ENCODE data around the gene PARD3B. TPM values are rescaled to one million over a fixed set of nuclear protein-coding genes. Genes with fewer than 3 reads are reported as not detected.

Gene PARD3B
- total and polyA plus RNA-seq, 7 donors, result 3.2 to 64.0 (median 42.5) TPM

DNA sequence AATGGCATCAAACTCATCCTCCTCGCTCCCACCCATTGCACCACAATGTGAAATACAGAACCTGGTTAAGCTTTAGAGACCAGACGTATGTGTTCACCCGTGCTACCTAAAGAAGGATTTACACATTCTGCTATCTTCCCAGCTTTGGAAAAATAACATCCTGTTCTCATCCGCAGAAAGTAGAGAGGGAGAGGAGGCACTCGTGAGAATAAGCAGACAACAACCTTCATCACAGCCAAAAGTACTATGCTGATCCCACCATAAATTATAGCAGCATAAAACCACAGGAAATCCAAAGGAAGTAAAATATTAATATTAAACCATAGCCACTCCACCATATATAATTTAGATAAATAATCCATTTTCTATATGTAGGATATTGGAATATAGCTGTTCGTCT, 1025.4 kb downstream of the PARD3B start:
- TF ChIP-seq POLR2A (IDR thresholded peaks at IDR 0.05), result no peak
- TF ChIP-seq, protein P1, sequence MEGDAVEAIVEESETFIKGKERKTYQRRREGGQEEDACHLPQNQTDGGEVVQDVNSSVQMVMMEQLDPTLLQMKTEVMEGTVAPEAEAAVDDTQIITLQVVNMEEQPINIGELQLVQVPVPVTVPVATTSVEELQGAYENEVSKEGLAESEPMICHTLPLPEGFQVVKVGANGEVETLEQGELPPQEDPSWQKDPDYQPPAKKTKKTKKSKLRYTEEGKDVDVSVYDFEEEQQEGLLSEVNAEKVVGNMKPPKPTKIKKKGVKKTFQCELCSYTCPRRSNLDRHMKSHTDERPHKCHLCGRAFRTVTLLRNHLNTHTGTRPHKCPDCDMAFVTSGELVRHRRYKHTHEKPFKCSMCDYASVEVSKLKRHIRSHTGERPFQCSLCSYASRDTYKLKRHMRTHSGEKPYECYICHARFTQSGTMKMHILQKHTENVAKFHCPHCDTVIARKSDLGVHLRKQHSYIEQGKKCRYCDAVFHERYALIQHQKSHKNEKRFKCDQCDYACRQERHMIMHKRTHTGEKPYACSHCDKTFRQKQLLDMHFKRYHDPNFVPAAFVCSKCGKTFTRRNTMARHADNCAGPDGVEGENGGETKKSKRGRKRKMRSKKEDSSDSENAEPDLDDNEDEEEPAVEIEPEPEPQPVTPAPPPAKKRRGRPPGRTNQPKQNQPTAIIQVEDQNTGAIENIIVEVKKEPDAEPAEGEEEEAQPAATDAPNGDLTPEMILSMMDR (IDR thresholded peaks at IDR 0.05), result no peak
- TF ChIP-seq EP300 (IDR thresholded peaks at IDR 0.05), result peak in 3 of 4 donors; percentile 17 to 61 (median 53)
- TF ChIP-seq POLR2AphosphoS5 (IDR thresholded peaks at IDR 0.05), result peak; percentile 88 to 93 (median 90)
- no peak overlapping the region for H3K4me3 ChIP-seq
- intact Hi-C loops (cut with DNase I), result no loop called here
- no peak for DNase-seq
- WGBS, 2 donors, result 86 to 95% methylated on average over 6 of the region's 6 CpGs
- H3K9me3 ChIP-seq, result no peaks in the 10 kb centered on the region
- H3K27me3 ChIP-seq, result no peaks in the 10 kb centered on the region
- H3K27ac ChIP-seq, result peak overlapping the region in 3 of 4 donors; percentile 42 to 78 (median 70)
- no peaks in the 10 kb centered on the region for H3K36me3 ChIP-seq
- H3K4me1 ChIP-seq, result peaks cover 0 to 34% (median 31%) of the 10 kb centered on the region in 4 donors

DNA sequence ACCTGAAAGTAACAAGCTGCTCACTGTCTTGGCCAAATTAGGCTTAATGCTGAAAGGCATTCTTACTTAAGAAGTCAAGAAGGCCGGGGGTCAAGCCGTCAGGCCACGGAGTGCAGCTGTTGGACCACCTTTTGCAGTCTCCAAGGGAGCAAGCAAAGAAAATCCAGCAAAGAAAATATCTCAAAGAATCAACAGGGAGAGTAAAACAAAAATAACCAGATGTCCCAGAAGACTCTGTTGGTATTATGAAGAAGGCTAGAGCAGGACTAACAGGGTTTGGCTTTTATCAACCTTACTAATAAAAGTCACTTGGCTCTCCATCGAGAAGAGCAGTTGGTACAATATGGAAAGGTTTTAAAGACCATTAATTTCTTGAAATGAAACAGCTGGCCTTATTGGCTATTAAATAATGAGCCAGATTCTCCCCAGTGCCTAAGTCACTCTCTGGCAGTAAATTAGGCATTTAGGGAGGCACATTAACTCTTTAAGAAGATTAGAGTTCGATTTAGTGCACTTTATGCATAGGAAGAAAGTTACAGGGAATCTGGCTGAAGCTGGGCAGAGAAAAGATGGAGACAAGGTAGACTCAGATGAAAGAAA, 1026.2 kb downstream of the PARD3B start:
- H3K4me1 ChIP-seq, result peaks cover 0 to 34% (median 29%) of the 10 kb centered on the region in 4 donors
- H3K36me3 ChIP-seq, result no peaks in the 10 kb centered on the region
- no peak overlapping the region for H3K4me3 ChIP-seq
- intact Hi-C loops (cut with DNase I), result no loop called here
- H3K9me3 ChIP-seq, result no peaks in the 10 kb centered on the region
- TF ChIP-seq, protein P1 (IDR thresholded peaks at IDR 0.05), result no peak
- TF ChIP-seq POLR2A (IDR thresholded peaks at IDR 0.05), result no peak
- peak; percentile 88 to 98 (median 92) for TF ChIP-seq POLR2AphosphoS5 (IDR thresholded peaks at IDR 0.05)
- peak; percentile 7 to 84 (median 52) for TF ChIP-seq EP300 (IDR thresholded peaks at IDR 0.05)
- peak overlapping the region in 3 of 4 donors; percentile 42 to 78 (median 70) for H3K27ac ChIP-seq
- DNase-seq, result no peak
- no peaks in the 10 kb centered on the region for H3K27me3 ChIP-seq
- 79 to 81% methylated on average over 5 of the region's 5 CpGs for whole genome bisulfite sequencing, 2 donors

DNA sequence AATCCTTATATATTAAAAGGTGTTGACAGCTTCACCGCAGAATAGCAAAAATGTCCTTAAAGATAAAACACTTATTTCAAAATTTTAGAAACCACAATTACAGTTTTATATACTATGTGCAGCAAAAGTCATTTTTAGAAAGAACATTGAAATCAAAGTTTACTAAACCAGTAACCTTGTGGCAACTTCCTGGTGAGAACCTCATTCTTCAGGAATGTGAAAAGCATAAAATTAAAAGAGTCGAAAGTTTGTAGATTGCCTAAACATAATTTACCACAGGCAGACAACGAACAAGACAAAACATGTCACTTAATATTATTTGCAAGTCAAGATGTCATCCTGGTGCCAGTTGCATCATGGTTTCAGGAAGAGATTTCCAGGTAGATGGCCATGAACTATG, 1028.7 kb downstream of the PARD3B start:
- DNase-seq, result no peak
- Histone ChIP-seq H3K9me3 (no peaks in the 10 kb centered on the region), H3K36me3 (no peaks in the 10 kb centered on the region), H3K4me3 (no peak overlapping the region), H3K4me1 (peaks cover 0 to 34% (median 29%) of the 10 kb centered on the region in 4 donors), H3K27me3 (no peaks in the 10 kb centered on the region), H3K27ac (no peak overlapping the region)
- TF ChIP-seq POLR2A (IDR thresholded peaks at IDR 0.05), result no peak
- TF ChIP-seq, protein P1 (IDR thresholded peaks at IDR 0.05), result no peak
- TF ChIP-seq POLR2AphosphoS5 (IDR thresholded peaks at IDR 0.05), result no peak
- TF ChIP-seq EP300 (IDR thresholded peaks at IDR 0.05), result no peak
- intact Hi-C loops (cut with DNase I), result no loop called here
- 91 to 95% methylated on average over 3 of the region's 3 CpGs for WGBS, 2 donors

DNA sequence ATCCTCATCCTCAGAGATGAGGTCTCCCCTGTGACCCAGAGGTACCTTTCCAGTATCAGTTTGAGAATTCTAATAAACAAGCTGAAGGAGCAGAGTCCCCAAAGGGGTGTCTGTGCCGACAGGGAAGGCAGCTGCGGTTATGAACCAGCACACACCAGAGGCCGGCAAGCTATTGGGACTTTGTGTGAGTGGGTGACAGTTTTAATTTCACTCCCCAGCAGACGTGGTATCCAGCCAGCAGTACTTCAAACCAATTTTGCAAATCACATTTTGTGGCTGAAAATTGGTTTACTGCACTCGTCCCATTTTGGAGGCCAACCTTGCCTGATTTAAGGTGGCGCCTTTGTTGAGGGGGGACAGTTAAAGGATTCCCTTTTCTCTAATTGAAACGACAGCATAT, 1034.1 kb downstream of the PARD3B start:
- whole genome bisulfite sequencing, 2 donors, result 91 to 92% methylated on average over 7 of the region's 7 CpGs
- Histone ChIP-seq H3K27me3 (no peaks in the 10 kb centered on the region), H3K36me3 (no peaks in the 10 kb centered on the region), H3K9me3 (no peaks in the 10 kb centered on the region), H3K27ac (no peak overlapping the region), H3K4me1 (peaks cover 0 to 4% (median 0%) of the 10 kb centered on the region in 4 donors), H3K4me3 (no peak overlapping the region)
- intact Hi-C loops (cut with DNase I), result no loop called here
- TF ChIP-seq POLR2AphosphoS5 (IDR thresholded peaks at IDR 0.05) (no peak), POLR2A (IDR thresholded peaks at IDR 0.05) (no peak), EP300 (IDR thresholded peaks at IDR 0.05) (no peak)
- DNase-seq, result no peak

DNA sequence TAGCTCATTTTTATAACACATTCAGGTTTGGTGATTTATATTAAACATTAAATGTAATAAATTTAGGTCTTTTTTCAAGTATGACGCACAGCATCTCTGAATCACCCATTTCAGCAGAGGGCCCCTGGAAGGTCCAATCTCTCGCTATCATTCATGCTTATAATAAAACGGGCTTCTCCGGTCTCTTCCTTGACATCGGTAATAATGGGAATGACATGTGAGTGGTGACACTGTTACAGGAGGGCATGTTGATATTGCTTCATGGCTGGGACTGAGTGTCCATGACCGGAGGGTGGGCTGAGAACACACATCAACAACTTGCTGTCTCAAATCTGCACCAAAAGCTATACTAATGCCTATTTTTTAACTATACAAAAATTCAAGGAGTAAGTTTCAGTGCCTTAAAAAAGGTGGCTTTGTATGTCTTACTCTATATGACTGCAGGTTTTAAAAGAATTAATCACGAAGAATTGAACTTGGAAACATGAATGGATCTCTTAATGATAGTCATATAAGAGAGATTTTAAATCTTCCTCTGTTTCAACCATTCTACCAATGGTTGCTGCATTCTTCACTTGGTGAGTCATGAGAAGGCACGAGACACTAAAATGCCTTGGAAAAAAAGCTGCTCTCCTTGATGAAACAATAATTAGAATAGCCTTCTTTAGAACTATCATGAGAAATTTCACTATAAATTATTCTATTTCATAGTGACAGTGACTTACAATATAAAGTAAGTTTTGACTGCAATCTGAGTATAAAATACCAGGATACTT, 1035.1 kb downstream of the PARD3B start:
- Histone ChIP-seq H3K27me3 (no peaks in the 10 kb centered on the region), H3K27ac (no peak overlapping the region), H3K36me3 (no peaks in the 10 kb centered on the region), H3K9me3 (no peaks in the 10 kb centered on the region), H3K4me1 (peaks cover 0 to 4% (median 0%) of the 10 kb centered on the region in 4 donors), H3K4me3 (no peak overlapping the region)
- TF ChIP-seq POLR2A (IDR thresholded peaks at IDR 0.05) (no peak), POLR2AphosphoS5 (IDR thresholded peaks at IDR 0.05) (no peak), EP300 (IDR thresholded peaks at IDR 0.05) (no peak)
- TF ChIP-seq, protein P1 (IDR thresholded peaks at IDR 0.05), result no peak
- DNase-seq, result no peak
- 87 to 88% methylated on average over 8 of the region's 8 CpGs for WGBS, 2 donors
- intact Hi-C loops (cut with DNase I), result no loop called here

Data from sigmoid colon (tissue), 7 donors.